Measurements from ENCODE around the gene RNF187.

GRCh38 chr1:228488125-228488817 is 1.1 kb downstream of the RNF187 start:
- TF ChIP-seq CTCF (conservative IDR thresholded peaks at IDR 0.05; ENCODE audit: low read length) = no peak
- no peak for TF ChIP-seq EZH2phosphoT487 (IDR thresholded peaks at IDR 0.05; ENCODE audit: borderline replicate concordance, low read depth, low read length)
